ENCODE results near the gene GMPR2.

- TF ChIP-seq CTCF (IDR thresholded peaks at IDR 0.05; ENCODE audit: low read depth, low read length) (no peak), MAX (IDR thresholded peaks at IDR 0.05; ENCODE audit: low read depth, low read length) (no peak), POLR2A (IDR thresholded peaks at IDR 0.05; ENCODE audit: extremely low read depth, insufficient read length) (no peak), MYC (IDR thresholded peaks at IDR 0.05; ENCODE audit: low read depth, low read length) (no peak)
Observed at GRCh38 chr14:24284501-24285035, 51.8 kb downstream of the GMPR2 start.
